Psoas muscle (tissue), 8 donors: Measurements from ENCODE around the gene GRPEL2. TPM values are rescaled to one million over a fixed set of nuclear protein-coding genes. Genes with fewer than 3 reads are reported as not detected.

Experiments
- ATAC-seq, 4 donors: fragments of 200-7000 bp; cut with Tn5 transposase; one replicate each; pipeline ENCODE4 v1.9.1; 2020; ENCODE audit warnings: moderate library complexity in 3 of 4, mild to moderate bottlenecking in 2 of 4
- DNase-seq, 2 donors: peaks; one replicate each; pipeline ENCODE4 v3.0.0-alpha.2; 2020
- H3K27ac ChIP-seq: fragments of 200-600 bp; one replicate; pipeline ENCODE4 v1.8.0; 2022
- H3K27me3 ChIP-seq, 3 donors: fragments of 200-600 bp in 1 of 3; one replicate each; pipeline versions ENCODE4 v1.6.1 to v1.8.0; 2013 to 2022; ENCODE audit warnings: low read length in 2 of 3, mild to moderate bottlenecking in 2 of 3, moderate library complexity in 1 of 3; ENCODE audit not compliant: insufficient read depth in 3 of 3
- H3K36me3 ChIP-seq, 2 donors: fragments of 200-600 bp in 1 of 2; one replicate each; pipeline versions ENCODE4 v1.6.1 to v1.8.0; 2013 to 2022; ENCODE audit warnings: low read depth in 1 of 2, mild to moderate bottlenecking in 1 of 2, moderate library complexity in 1 of 2; ENCODE audit not compliant: insufficient read depth in 1 of 2
- H3K4me1 ChIP-seq: fragments of 200-600 bp; one replicate; pipeline ENCODE4 v1.8.0; 2022
- H3K4me3 ChIP-seq: fragments of 200-600 bp; one replicate; pipeline ENCODE4 v1.8.0; 2022; ENCODE audit warnings: mild to moderate bottlenecking
- H3K9me3 ChIP-seq: fragments of 200-600 bp; one replicate; pipeline ENCODE4 v1.8.0; 2022
- whole genome bisulfite sequencing, 3 donors: extraction: QIAGEN DNeasy Blood & Tissue Kit; methylation state at CpG; one replicate each; pipeline versions ENCODE4 v1.1.6 to v1.1.7; 2013; 5-methylcytosine and 5-hydroxymethylcytosine counted together
- intact Hi-C, 2 donors: fragments of 100-400 bp; cut with DNase I; formaldehyde crosslinking; loops; one replicate each; pipeline versions ENCODE4 v1.11.0 to v1.14.2; 2022
- polyA plus RNA-seq, 3 donors: library from polyadenylated mRNA; stranded (reverse); fragments of 200-250 nt; gene quantifications; one replicate each; pipeline ENCODE4 v1.2.3, GENCODE V29; 2013
- total RNA-seq, 4 donors: library from RNA; stranded (reverse); fragmentation: NEBNext Ultra II Directional in 2 of 4; extraction: Animal tissue kit (Norgen Biotek cat#: 25700) in 2 of 4; gene quantifications; one replicate each; pipeline versions ENCODE4 v1.2.1 to v1.2.4, GENCODE V29; 2021 to 2023
- TF ChIP-seq, protein P1 (sequence below): fragments of 200-600 bp; IDR thresholded peaks from one replicate; pipeline ENCODE4 v1.8.0; 2022; ENCODE audit warnings: antibody characterized with exemption
- donor health status: healthy with polysubstance abuse.
- donor health status: DM: no; HTN: no; CAD: no; lungs with moderate emphysema.
- donor health status: Bipolar disorder and iron deficiency.
- donor health status: healthy.
- donor health status: DM: yes; HTN: yes; CAD: no.
- donor health status: DM: no; HTN: no; CAD: no.
- donor health status: DM: no; HTN: no; CAD: no.
- donor health status: DM: yes; HTN: yes; CAD: no.

Gene GRPEL2
- total and polyA plus RNA-seq, 7 donors: 4.7 to 11.6 (median 10.2) TPM

DNA sequence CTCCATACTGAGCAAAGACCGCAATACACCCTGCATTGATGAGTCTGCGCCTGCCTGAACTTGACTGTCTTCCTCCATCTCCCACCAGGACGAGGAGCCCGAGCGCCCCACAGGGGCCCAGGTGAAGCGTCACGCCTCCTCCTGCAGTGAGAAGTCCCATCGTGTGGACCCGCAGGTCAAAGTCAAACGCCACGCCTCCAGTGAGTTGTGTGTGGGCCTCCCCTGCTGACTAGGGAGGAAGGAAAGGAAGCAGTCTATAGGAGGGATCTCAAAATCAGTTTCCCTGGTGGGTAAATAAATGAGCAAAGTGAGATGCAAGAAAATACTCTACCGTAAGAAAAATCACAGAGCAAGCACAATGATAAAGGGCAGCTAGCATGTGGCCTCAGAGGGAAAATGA, 22.8 kb upstream of the GRPEL2 start:
- 81 to 86% (median 84%) methylated on average over 12 of the region's 12 CpGs for WGBS, 3 donors
- ATAC-seq: no peak
- intact Hi-C loops: no loop called here

DNA sequence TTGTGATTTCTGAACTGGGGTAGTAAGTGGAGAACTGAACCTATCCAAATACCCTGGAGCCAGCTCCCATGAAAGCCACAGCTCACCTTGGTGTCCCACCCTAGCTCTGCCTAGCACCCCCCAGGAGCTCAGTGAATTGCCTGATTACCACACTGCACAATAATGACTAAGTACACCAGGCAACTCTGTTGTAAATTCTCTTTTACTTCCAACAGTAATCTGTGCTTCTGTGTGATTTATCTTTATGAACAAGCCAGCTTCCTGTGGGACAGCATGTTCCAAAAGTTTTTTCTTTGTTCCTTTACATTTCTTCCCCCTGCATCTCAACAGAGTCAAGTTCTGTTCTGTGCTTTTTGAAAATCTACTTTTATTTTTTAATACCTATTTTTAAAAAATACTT, 22.1 kb upstream of the GRPEL2 start:
- DNase-seq (no peak), ATAC-seq (peak in 1 of 4 donors; percentile 19)
- Histone ChIP-seq H3K9me3 (no peaks in the 10 kb centered on the region), H3K27ac (peak overlapping the region; percentile 51), H3K4me1 (peaks cover 24% of the 10 kb centered on the region), H3K27me3 (no peaks in the 10 kb centered on the region), H3K4me3 (no peak overlapping the region), H3K36me3 (peaks cover 4 to 84% of the 10 kb centered on the region in 2 donors)
- TF ChIP-seq, protein P1, sequence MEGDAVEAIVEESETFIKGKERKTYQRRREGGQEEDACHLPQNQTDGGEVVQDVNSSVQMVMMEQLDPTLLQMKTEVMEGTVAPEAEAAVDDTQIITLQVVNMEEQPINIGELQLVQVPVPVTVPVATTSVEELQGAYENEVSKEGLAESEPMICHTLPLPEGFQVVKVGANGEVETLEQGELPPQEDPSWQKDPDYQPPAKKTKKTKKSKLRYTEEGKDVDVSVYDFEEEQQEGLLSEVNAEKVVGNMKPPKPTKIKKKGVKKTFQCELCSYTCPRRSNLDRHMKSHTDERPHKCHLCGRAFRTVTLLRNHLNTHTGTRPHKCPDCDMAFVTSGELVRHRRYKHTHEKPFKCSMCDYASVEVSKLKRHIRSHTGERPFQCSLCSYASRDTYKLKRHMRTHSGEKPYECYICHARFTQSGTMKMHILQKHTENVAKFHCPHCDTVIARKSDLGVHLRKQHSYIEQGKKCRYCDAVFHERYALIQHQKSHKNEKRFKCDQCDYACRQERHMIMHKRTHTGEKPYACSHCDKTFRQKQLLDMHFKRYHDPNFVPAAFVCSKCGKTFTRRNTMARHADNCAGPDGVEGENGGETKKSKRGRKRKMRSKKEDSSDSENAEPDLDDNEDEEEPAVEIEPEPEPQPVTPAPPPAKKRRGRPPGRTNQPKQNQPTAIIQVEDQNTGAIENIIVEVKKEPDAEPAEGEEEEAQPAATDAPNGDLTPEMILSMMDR: no peak
- intact Hi-C loops: no loop called here

More for the DNA sequence above, 22.8 kb upstream of the GRPEL2 start:
- H3K4me1 ChIP-seq: peaks cover 24% of the 10 kb centered on the region
- no peak overlapping the region for H3K4me3 ChIP-seq
- no peaks in the 10 kb centered on the region for H3K27me3 ChIP-seq
- TF ChIP-seq, protein P1: no peak
- DNase-seq: no peak
- H3K36me3 ChIP-seq: peaks cover 4 to 84% of the 10 kb centered on the region in 2 donors
- H3K9me3 ChIP-seq: no peaks in the 10 kb centered on the region
- no peak overlapping the region for H3K27ac ChIP-seq

DNA sequence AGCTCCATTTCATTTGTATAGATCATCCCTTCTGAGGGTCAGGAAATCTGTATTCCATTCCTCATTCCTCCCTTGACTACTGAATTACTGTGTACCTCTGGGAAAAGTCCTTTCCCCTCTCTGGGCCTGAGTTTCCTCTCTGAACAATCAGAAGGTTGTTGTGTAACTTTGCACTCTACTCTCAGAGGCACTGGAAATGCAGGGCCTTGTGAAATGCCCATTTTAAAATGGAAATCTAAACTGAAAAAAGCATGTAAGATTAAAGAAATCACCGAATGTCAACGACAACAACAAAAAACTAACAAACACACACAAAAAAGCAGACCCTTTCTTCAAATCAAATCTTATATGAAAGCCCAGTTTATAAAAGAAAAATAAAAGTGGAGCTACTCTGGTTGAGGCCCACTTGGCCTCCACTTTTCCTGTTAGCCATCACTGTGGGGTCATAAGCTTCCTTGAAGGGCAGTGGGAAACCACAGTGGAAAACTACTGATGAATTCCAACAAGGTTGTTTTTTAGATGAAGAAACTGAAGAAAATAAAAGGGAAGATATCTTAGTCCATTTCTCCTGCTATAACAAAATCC, 21.6 kb upstream of the GRPEL2 start:
- no peak overlapping the region for H3K4me3 ChIP-seq
- H3K27me3 ChIP-seq: no peaks in the 10 kb centered on the region
- no peak for ATAC-seq
- peaks cover 24% of the 10 kb centered on the region for H3K4me1 ChIP-seq
- TF ChIP-seq, protein P1: no peak
- intact Hi-C loops: no loop called here
- no peak for DNase-seq
- H3K9me3 ChIP-seq: no peaks in the 10 kb centered on the region
- WGBS, 3 donors: 76 to 90% (median 88%) methylated on average over 2 of the region's 2 CpGs
- H3K36me3 ChIP-seq: peaks cover 4 to 84% of the 10 kb centered on the region in 2 donors
- peak overlapping the region; percentile 51 for H3K27ac ChIP-seq

DNA sequence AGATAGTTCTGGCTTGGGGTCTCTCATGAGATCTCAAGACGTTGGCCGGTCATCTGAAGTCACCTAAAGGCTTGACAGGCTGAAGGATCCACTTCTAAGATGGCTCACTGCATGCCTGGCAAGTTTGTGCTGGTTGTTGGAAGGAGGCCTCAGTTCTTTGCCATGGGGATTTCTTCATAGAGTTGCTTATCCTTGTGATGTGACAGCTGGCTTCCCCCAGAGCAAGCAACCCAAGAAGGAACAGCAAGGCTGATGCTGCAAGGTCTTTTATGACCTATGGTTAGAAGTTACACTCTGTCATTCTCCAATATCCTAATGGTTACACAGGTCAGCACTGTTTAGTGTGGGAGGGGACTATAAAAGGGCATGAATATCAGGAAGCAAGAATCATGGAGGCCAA, 20.7 kb upstream of the GRPEL2 start:
- Histone ChIP-seq H3K36me3 (peaks cover 4 to 85% of the 10 kb centered on the region in 2 donors), H3K27ac (peak overlapping the region; percentile 51), H3K27me3 (no peaks in the 10 kb centered on the region), H3K4me1 (peaks cover 21% of the 10 kb centered on the region), H3K4me3 (no peak overlapping the region), H3K9me3 (no peaks in the 10 kb centered on the region)
- ATAC-seq: peak; percentile 39 to 73 (median 70)
- TF ChIP-seq, protein P1: no peak
- intact Hi-C loops: no loop called here
- 52 to 84% (median 58%) methylated on average over 2 of the region's 2 CpGs for WGBS, 3 donors
- DNase-seq: no peak

DNA sequence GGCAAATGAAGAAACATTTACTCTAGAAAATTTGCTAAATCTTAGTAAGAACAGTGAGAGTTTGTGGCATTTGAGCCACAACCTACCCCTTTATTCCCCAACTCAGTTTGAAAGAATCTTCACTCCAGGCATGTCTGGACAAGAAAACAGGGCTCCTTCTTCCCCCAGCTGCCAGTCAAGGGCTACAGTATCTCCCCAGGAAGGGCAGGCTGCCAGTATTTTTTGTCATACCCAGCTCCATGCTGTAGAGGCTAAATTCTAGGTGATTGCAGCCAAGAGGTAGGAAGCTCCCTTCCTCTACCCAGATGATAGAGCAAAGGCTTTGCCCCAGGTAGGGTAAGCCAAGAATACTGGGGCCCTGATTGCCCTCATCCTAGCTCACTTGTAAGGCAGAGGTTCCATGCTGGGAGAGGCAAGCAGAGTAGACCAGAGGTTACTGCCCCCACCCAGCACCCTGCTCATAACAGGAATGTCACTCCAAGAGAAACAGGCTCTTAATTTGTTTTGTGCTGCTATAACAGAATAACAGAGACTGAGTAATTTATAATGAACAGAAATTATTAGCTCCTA, 20.0 kb upstream of the GRPEL2 start:
- H3K4me1 ChIP-seq: peaks cover 15% of the 10 kb centered on the region
- H3K4me3 ChIP-seq: no peak overlapping the region
- H3K27me3 ChIP-seq: no peaks in the 10 kb centered on the region
- ATAC-seq (peak in 1 of 4 donors; percentile 55), DNase-seq (no peak)
- peaks cover 4 to 85% of the 10 kb centered on the region in 2 donors for H3K36me3 ChIP-seq
- H3K9me3 ChIP-seq: no peaks in the 10 kb centered on the region
- TF ChIP-seq, protein P1: no peak
- intact Hi-C loops: no loop called here
- H3K27ac ChIP-seq: peak overlapping the region; percentile 51
